NT2/D1 (cell line): ENCODE results near the gene TBC1D22A.

Source experiments
- YY1 ChIP-seq: IDR thresholded peaks from 2 replicates; pipeline ENCODE4 v1.6.1; 2011; ENCODE audit not compliant: insufficient read length, insufficient read depth
- ZNF274 ChIP-seq: IDR thresholded peaks from 2 replicates; pipeline ENCODE4 v1.6.1; 2011; ENCODE audit warnings: mild to moderate bottlenecking, low read depth, low read length

- TF ChIP-seq ZNF274 (no peak), YY1 (no peak)
These were observed 395.2 kb downstream of the TBC1D22A start for GRCh38 chr22:47157486-47158270.
